HepG2 (cell line): ENCODE data around the gene IP6K3. TPM values are rescaled to one million over a fixed set of nuclear protein-coding genes. Genes with fewer than 3 reads are reported as not detected.

Experiments
- BRD4 ChIP-seq: sonication (generic); formaldehyde crosslinking; IDR thresholded peaks from 2 replicates; pipeline ENCODE4 v1.4.0; 2020; ENCODE audit warnings: missing genetic modification reagents
- CC2D1A ChIP-seq: sonication (generic); formaldehyde crosslinking; IDR thresholded peaks from 2 replicates; pipeline ENCODE4 v1.8.1; 2023; ENCODE audit warnings: mild to moderate bottlenecking, missing genetic modification reagents
- CEBPB ChIP-seq: IDR thresholded peaks from 2 replicates; pipeline ENCODE4 v1.6.1; 2011; ENCODE audit warnings: low read depth, low read length, improper control_type of control experiment, borderline replicate concordance
- GFI1 ChIP-seq: sonication (generic); formaldehyde crosslinking; IDR thresholded peaks from 2 replicates; pipeline ENCODE4 v1.5.0; 2020; ENCODE audit warnings: missing genetic modification reagents, mild to moderate bottlenecking, borderline replicate concordance
- GLI4 ChIP-seq: sonication (generic); formaldehyde crosslinking; IDR thresholded peaks from 2 replicates; pipeline ENCODE4 v1.5.1; 2020; ENCODE audit warnings: missing genetic modification reagents, mild to moderate bottlenecking, moderate library complexity, borderline replicate concordance
- HOXA5 ChIP-seq: sonication (generic); formaldehyde crosslinking; IDR thresholded peaks from 2 replicates; pipeline ENCODE4 v1.4.0; 2020; ENCODE audit warnings: missing genetic modification reagents
- MLLT10 ChIP-seq: sonication (generic); formaldehyde crosslinking; IDR thresholded peaks from 2 replicates; pipeline ENCODE4 v1.4.0; 2020; ENCODE audit warnings: missing genetic modification reagents
- NR2F2 ChIP-seq: IDR thresholded peaks from 2 replicates; pipeline ENCODE4 v1.6.1; 2012; ENCODE audit warnings: low read depth, inconsistent platforms, borderline replicate concordance
- PHF8 ChIP-seq: sonication (generic); formaldehyde crosslinking; IDR thresholded peaks from 2 replicates; pipeline ENCODE4 v1.5.0; 2020; ENCODE audit warnings: missing genetic modification reagents
- RAD51 ChIP-seq: fragments of 450-650 bp; IDR thresholded peaks from 2 replicates; pipeline ENCODE4 v1.6.1; 2016; ENCODE audit warnings: borderline replicate concordance
- SMAD3 ChIP-seq: sonication (generic); formaldehyde crosslinking; IDR thresholded peaks from 2 replicates; pipeline ENCODE4 v1.4.0; 2020; ENCODE audit warnings: missing genetic modification reagents
- TBP ChIP-seq: sonication (generic); formaldehyde crosslinking; IDR thresholded peaks from 2 replicates; pipeline ENCODE4 v1.5.0; 2020; ENCODE audit warnings: missing genetic modification reagents
- TCF7 ChIP-seq: sonication (generic); IDR thresholded peaks from 2 replicates; pipeline ENCODE4 v1.6.1; 2016; ENCODE audit warnings: antibody characterized with exemption, low read depth
- ZFP62 ChIP-seq: sonication (generic); formaldehyde crosslinking; IDR thresholded peaks from 2 replicates; pipeline ENCODE4 v1.4.0; 2020; ENCODE audit warnings: missing genetic modification reagents
- ZKSCAN5 ChIP-seq: sonication (generic); formaldehyde crosslinking; IDR thresholded peaks from 2 replicates; pipeline ENCODE4 v1.5.1; 2020; ENCODE audit warnings: mild to moderate bottlenecking, missing genetic modification reagents
- ZNF577 ChIP-seq: sonication (generic); formaldehyde crosslinking; IDR thresholded peaks from 2 replicates; pipeline ENCODE4 v1.4.0; 2020; ENCODE audit warnings: mild to moderate bottlenecking, low read depth, missing genetic modification reagents, borderline replicate concordance
- ZNF652 ChIP-seq: IDR thresholded peaks from 2 replicates; pipeline ENCODE4 v1.6.1; 2016; ENCODE audit warnings: low read depth, borderline replicate concordance
- ZNF816 ChIP-seq: sonication (generic); formaldehyde crosslinking; IDR thresholded peaks from 2 replicates; pipeline ENCODE4 v1.8.0; 2022; ENCODE audit warnings: missing genetic modification reagents, mild to moderate bottlenecking, borderline replicate concordance
- polyA plus RNA-seq, 8 experiments: library from polyadenylated mRNA; depleted of rRNA in 3 of 8; stranded (reverse) in 7 of 8; unstranded in 1 of 8; fragments of >200 nt; fragmentation: Illumina TruSeq in 4 of 8; extraction: Trizol in 4 of 8; gene quantifications; 2 replicates each; pipeline versions ENCODE4 v1.2.1 to v1.2.3, GENCODE V29; 2011 to 2016; ENCODE audit warnings: low read depth in 4 of 8, missing spikeins in 1 of 8, mixed read lengths in 1 of 8; ENCODE audit not compliant: insufficient read depth in 1 of 8
- total RNA-seq, 5 experiments: library from RNA; depleted of rRNA; stranded (reverse); fragments of >200 nt; fragmentation: Illumina TruSeq; extraction: Trizol; gene quantifications; 2 replicates each; pipeline ENCODE4 v1.2.3, GENCODE V29; 2016; ENCODE audit warnings: low read depth in 1 of 5
- TF ChIP-seq, protein P1 (sequence below): sonication (generic); formaldehyde crosslinking; IDR thresholded peaks from 2 replicates; pipeline ENCODE4 v1.8.0; 2022; ENCODE audit warnings: mild to moderate bottlenecking, missing genetic modification reagents, borderline replicate concordance
- TF ChIP-seq, protein P2 (sequence below): sonication (generic); formaldehyde crosslinking; IDR thresholded peaks from 2 replicates; pipeline ENCODE4 v1.4.0; 2020; ENCODE audit warnings: mild to moderate bottlenecking, missing genetic modification reagents, borderline replicate concordance

Gene IP6K3
- total and polyA plus RNA-seq, 2 of the 13 experiments (the other 11 are each of a cell fraction or from before 2014, with no cell fraction given): 0.11 to 0.18 TPM

DNA sequence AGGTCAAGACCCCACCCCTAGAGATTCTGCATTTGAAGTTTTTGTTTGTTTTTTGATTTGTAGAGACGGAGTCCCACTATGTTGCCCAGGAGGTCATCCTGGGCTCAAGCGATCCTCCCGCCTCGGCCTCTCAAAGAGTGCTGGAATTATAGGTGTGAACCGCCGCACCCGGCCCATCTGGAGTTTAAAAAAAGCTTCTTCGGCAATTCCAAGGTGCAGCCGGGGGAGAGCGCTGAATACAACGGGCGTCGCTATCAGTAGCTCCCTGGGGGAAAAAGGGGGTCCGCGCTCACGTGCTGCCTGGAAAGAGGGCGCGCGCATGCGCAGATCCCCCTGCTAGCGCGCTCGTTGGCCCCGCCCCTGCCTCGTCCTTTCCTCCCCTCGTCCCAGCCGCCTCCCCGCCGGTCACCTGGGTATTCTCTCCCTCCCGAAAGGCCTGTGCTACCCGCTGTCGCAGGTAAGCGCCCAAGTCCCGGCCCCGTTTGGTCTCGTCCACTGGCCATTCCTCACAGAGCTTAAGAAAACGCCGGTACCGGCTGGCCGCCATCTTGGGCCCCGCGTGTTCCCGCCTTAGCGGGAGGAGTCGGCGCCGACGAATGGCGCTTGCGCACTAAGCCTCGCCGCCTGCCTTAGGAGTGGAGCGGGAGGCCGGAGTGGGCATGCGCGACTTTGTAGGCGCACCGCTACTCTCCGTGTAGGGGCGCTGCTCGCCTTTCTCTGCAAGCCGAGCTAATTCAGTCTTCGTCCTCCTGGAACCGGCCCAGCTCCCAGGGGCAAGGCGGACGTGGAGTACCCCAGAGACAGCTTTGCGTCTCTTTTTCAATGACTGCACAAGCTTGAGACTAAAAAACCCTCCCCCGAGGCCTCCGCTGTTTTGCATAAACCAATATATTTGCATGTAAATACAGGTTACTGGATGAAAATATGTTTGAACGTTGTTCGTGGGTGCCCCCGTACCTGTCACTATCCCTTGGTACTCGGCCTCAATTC lies 35.3 kb downstream of the IP6K3 start, which contains the start of gene UQCC2 (continued):
- TF ChIP-seq GLI4: peak; percentile 93; the same call in 1 of the 2 replicates
- TF ChIP-seq, protein P1, sequence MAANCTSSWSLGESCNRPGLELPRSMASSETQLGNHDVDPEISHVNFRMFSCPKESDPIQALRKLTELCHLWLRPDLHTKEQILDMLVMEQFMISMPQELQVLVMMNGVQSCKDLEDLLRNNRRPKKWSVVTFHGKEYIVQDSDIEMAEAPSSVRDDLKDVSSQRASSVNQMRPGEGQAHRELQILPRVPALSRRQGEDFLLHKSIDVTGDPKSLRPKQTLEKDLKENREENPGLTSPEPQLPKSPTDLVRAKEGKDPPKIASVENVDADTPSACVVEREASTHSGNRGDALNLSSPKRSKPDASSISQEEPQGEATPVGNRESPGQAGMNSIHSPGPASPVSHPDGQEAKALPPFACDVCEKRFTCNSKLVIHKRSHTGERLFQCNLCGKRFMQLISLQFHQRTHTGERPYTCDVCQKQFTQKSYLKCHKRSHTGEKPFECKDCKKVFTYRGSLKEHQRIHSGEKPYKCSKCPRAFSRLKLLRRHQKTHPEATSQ (CRISPR knock-in tag): peak; percentile 89; the same call in 1 of the 2 replicates
- TF ChIP-seq BRD4 (CRISPR knock-in tag): 0 out of 2 replicates have a peak, but pooled peaks have one; percentile 27
- no peak for TF ChIP-seq ZKSCAN5 (CRISPR knock-in tag)
- no peak for TF ChIP-seq TBP (CRISPR knock-in tag)
- no peak for TF ChIP-seq MLLT10
- TF ChIP-seq PHF8 (CRISPR knock-in tag): peak; percentile 98
- TF ChIP-seq GFI1 (CRISPR knock-in tag): peak; percentile 84
- TF ChIP-seq, protein P2, sequence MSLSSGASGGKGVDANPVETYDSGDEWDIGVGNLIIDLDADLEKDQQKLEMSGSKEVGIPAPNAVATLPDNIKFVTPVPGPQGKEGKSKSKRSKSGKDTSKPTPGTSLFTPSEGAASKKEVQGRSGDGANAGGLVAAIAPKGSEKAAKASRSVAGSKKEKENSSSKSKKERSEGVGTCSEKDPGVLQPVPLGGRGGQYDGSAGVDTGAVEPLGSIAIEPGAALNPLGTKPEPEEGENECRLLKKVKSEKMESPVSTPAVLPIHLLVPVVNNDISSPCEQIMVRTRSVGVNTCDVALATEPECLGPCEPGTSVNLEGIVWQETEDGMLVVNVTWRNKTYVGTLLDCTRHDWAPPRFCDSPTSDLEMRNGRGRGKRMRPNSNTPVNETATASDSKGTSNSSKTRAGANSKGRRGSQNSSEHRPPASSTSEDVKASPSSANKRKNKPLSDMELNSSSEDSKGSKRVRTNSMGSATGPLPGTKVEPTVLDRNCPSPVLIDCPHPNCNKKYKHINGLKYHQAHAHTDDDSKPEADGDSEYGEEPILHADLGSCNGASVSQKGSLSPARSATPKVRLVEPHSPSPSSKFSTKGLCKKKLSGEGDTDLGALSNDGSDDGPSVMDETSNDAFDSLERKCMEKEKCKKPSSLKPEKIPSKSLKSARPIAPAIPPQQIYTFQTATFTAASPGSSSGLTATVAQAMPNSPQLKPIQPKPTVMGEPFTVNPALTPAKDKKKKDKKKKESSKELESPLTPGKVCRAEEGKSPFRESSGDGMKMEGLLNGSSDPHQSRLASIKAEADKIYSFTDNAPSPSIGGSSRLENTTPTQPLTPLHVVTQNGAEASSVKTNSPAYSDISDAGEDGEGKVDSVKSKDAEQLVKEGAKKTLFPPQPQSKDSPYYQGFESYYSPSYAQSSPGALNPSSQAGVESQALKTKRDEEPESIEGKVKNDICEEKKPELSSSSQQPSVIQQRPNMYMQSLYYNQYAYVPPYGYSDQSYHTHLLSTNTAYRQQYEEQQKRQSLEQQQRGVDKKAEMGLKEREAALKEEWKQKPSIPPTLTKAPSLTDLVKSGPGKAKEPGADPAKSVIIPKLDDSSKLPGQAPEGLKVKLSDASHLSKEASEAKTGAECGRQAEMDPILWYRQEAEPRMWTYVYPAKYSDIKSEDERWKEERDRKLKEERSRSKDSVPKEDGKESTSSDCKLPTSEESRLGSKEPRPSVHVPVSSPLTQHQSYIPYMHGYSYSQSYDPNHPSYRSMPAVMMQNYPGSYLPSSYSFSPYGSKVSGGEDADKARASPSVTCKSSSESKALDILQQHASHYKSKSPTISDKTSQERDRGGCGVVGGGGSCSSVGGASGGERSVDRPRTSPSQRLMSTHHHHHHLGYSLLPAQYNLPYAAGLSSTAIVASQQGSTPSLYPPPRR (CRISPR knock-in tag): peak; percentile 59
- TF ChIP-seq ZNF652 (CRISPR knock-in tag): no peak
- TF ChIP-seq NR2F2: no peak; the same call in 1 of the 2 replicates
- TF ChIP-seq CEBPB: no peak
- TF ChIP-seq TCF7: no peak
- no peak for TF ChIP-seq ZFP62 (CRISPR knock-in tag)
- peak; percentile 50 for TF ChIP-seq HOXA5
- no peak for TF ChIP-seq ZNF577 (CRISPR knock-in tag)
- peak; percentile 65; the same call in 1 of the 2 replicates for TF ChIP-seq CC2D1A (CRISPR knock-in tag)
- TF ChIP-seq SMAD3 (CRISPR knock-in tag): peak; percentile 12
- no peak for TF ChIP-seq RAD51
- TF ChIP-seq ZNF816 (CRISPR knock-in tag): no peak
